Stimulated activated CD8-positive, alpha-beta memory T cell treated with anti-CD3 and anti-CD28 coated beads, Interleukin-4, amount 100 ng/mL, for 4 hours (primary cell): ENCODE measurements around the gene ERVW-1.

Experiments
- DNase-seq, 2 donors: peaks; one replicate each; pipeline ENCODE4 v3.0.0-alpha.2; 2020; ENCODE audit warnings: low read depth in 2 of 2, low spot score in 1 of 2

The ERVW-1 gene

GRCh38 chr7:92427193-92427592 lies 50.6 kb downstream of the ERVW-1 start:
- no peak for DNase-seq

- no peak for DNase-seq
These were observed 52.3 kb downstream of the ERVW-1 start for GRCh38 chr7:92425311-92425947.

- DNase-seq: no peak
These were observed 54.0 kb downstream of the ERVW-1 start for GRCh38 chr7:92423710-92424131.

GRCh38 chr7:92422926-92423325 lies 54.8 kb downstream of the ERVW-1 start:
- no peak for DNase-seq

- DNase-seq: no peak
These were observed 55.9 kb downstream of the ERVW-1 start for GRCh38 chr7:92421676-92422435.
